Measurements from ENCODE around the gene ALKAL2. TPM values are rescaled to one million over a fixed set of nuclear protein-coding genes. Genes with fewer than 3 reads are reported as not detected.

ALKAL2 gene
- total and polyA plus RNA-seq, 3 donors from 2014 or later = 29.6 to 69.4 (median 46.9) TPM

- Histone ChIP-seq H3K9me3 (no peaks in the 10 kb centered on the region), H3K4me3 (no peak overlapping the region), H3K4me1 (no peaks in the 10 kb centered on the region), H3K36me3 (ENCODE audit: low read depth, missing control alignments) (no peaks in the 10 kb centered on the region), H3K27me3 (no peaks in the 10 kb centered on the region), H3K27ac (no peak overlapping the region)
- intact Hi-C loops (cut with DNase I; ENCODE audit: low total_unique reads) = no loop called here
- no peak for TF ChIP-seq POLR2A (IDR thresholded peaks at IDR 0.05)
- TF ChIP-seq CTCF (IDR thresholded peaks at IDR 0.05) = no peak
- WGBS, 2 donors = 91 to 94% methylated on average over 7 of the region's 7 CpGs
- DNase-seq = no peak
Observed at GRCh38 chr2:244547-244946, 43.3 kb downstream of the ALKAL2 start.

GRCh38 chr2:238869-239268 lies 49.0 kb downstream of the ALKAL2 start:
- Histone ChIP-seq H3K27me3 (no peaks in the 10 kb centered on the region), H3K4me1 (peaks cover 13% of the 10 kb centered on the region), H3K9me3 (no peaks in the 10 kb centered on the region), H3K27ac (peak overlapping the region in 1 of 2 donors; percentile 64), H3K4me3 (no peak overlapping the region), H3K36me3 (ENCODE audit: low read depth, missing control alignments) (no peaks in the 10 kb centered on the region)
- TF ChIP-seq CTCF (IDR thresholded peaks at IDR 0.05) (no peak), POLR2A (IDR thresholded peaks at IDR 0.05) (no peak)
- intact Hi-C loops (cut with DNase I; ENCODE audit: low total_unique reads) = no loop called here
- 57 to 75% methylated on average over 5 of the region's 5 CpGs for WGBS, 2 donors
- no peak for DNase-seq

DNA sequence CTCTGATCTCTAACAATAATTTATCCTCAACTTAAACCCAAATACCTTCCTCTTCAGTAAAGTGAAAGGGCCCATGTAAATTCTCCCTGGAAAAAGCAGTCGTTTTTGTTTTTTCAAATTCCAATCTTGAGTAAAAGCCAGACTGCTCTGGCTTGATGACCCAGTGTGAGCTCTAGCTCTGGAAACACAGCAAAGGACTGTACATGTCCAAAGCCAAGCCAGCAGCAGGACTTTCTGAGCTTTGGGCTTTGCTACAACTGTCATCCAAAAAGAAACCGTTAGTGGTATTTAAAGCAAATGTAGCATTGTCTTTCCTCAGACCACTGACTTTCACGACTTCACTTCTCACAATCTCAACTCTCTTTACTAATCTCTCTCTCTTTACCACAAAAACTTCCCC lies 49.5 kb downstream of the ALKAL2 start:
- no peaks in the 10 kb centered on the region for H3K36me3 ChIP-seq (ENCODE audit: low read depth, missing control alignments)
- peak overlapping the region in 1 of 2 donors; percentile 64 for H3K27ac ChIP-seq
- TF ChIP-seq POLR2A (IDR thresholded peaks at IDR 0.05) = no peak
- no peak for TF ChIP-seq CTCF (IDR thresholded peaks at IDR 0.05)
- peaks cover 13% of the 10 kb centered on the region for H3K4me1 ChIP-seq
- no peaks in the 10 kb centered on the region for H3K9me3 ChIP-seq
- peak; percentile 26 for DNase-seq
- intact Hi-C loops (cut with DNase I; ENCODE audit: low total_unique reads) = no loop called here
- no peak overlapping the region for H3K4me3 ChIP-seq
- WGBS, 2 donors = 46 to 47% methylated on average over 3 of the region's 3 CpGs
- H3K27me3 ChIP-seq = no peaks in the 10 kb centered on the region

GRCh38 chr2:237878-238277 lies 50.0 kb downstream of the ALKAL2 start:
- Histone ChIP-seq H3K27ac (peak overlapping the region in 1 of 2 donors; percentile 64), H3K36me3 (ENCODE audit: low read depth, missing control alignments) (no peaks in the 10 kb centered on the region), H3K4me1 (peaks cover 13% of the 10 kb centered on the region), H3K27me3 (no peaks in the 10 kb centered on the region), H3K4me3 (no peak overlapping the region), H3K9me3 (no peaks in the 10 kb centered on the region)
- intact Hi-C loops (cut with DNase I; ENCODE audit: low total_unique reads) = no loop called here
- 59 to 68% methylated on average over 6 of the region's 6 CpGs for WGBS, 2 donors
- TF ChIP-seq CTCF (IDR thresholded peaks at IDR 0.05) = no peak
- TF ChIP-seq POLR2A (IDR thresholded peaks at IDR 0.05) = no peak
- no peak for DNase-seq

DNA sequence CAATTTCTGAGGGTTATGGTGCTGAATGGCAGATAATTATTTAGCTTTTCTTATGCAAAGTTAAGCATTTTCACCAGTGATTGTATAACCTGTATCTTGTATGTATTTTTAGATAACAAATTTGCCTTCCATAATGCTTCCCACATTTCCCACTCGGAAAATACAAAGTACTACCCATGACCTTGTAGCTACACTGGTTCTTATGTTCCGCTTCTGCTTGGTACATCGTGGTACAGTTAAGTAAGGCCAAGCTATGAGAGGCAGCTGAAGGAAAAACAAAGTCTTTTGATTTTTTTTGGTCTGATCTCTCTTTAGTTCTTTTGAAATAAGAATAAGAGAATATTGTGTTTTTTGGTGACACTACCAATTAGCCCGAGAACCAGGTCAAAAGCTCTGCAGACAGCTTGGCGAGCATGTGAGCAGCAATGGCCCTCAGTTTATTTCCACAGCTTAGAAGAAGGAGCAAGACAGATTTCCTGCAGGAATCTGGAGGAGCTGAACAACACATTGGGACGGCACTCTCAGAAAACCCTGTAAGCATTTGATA lies 50.8 kb downstream of the ALKAL2 start:
- no peaks in the 10 kb centered on the region for H3K36me3 ChIP-seq (ENCODE audit: low read depth, missing control alignments)
- intact Hi-C loops (cut with DNase I; ENCODE audit: low total_unique reads) = no loop called here

More for the DNA sequence above, 50.8 kb downstream of the ALKAL2 start:
- TF ChIP-seq POLR2A (IDR thresholded peaks at IDR 0.05) = no peak
- TF ChIP-seq CTCF (IDR thresholded peaks at IDR 0.05) = no peak
- H3K4me3 ChIP-seq = no peak overlapping the region
- 59 to 61% methylated on average over 6 of the region's 6 CpGs for WGBS, 2 donors
- DNase-seq = no peak
- peaks cover 13% of the 10 kb centered on the region for H3K4me1 ChIP-seq
- no peaks in the 10 kb centered on the region for H3K27me3 ChIP-seq
- H3K27ac ChIP-seq = no peak overlapping the region
- no peaks in the 10 kb centered on the region for H3K9me3 ChIP-seq
